ENCODE measurements around the gene MEF2A. TPM values are rescaled to one million over a fixed set of nuclear protein-coding genes. Genes with fewer than 3 reads are reported as not detected.
A peak's percentile ranks its signal among the peaks of the same experiment; 100 is the strongest.

Gene MEF2A
- total and polyA plus RNA-seq, 2 donors, result 27.4 to 32.4 TPM

GRCh38 chr15:99605990-99606389 is 40.2 kb downstream of the MEF2A start:
- 96% methylated on average over 5 of the region's 5 CpGs for WGBS
- H3K27me3 ChIP-seq (ENCODE audit: control insufficient read depth in 2 of 2, insufficient read depth in 1 of 2, low read length in 1 of 2), result no peaks in the 10 kb centered on the region
- H3K4me1 ChIP-seq (ENCODE audit: control insufficient read depth in 2 of 2, insufficient read depth in 2 of 2, low read length in 2 of 2), result no peaks in the 10 kb centered on the region
- no peak for DNase-seq (ENCODE audit: low read depth in 6 of 9, low spot score in 9 of 9)
- peaks cover 3 to 5% of the 10 kb centered on the region in 2 donors for H3K36me3 ChIP-seq (ENCODE audit: control insufficient read depth in 2 of 2, insufficient read depth in 2 of 2, low read length in 1 of 2)
- no peaks in the 10 kb centered on the region for H3K9me3 ChIP-seq (ENCODE audit: control insufficient read depth in 2 of 2, insufficient read depth in 1 of 2, low read length in 1 of 2)
- H3K27ac ChIP-seq (ENCODE audit: low read depth in 1 of 2, low read length in 1 of 2), result no peak overlapping the region
- no peak overlapping the region for H3K4me3 ChIP-seq (ENCODE audit: low read length in 2 of 2)

DNA sequence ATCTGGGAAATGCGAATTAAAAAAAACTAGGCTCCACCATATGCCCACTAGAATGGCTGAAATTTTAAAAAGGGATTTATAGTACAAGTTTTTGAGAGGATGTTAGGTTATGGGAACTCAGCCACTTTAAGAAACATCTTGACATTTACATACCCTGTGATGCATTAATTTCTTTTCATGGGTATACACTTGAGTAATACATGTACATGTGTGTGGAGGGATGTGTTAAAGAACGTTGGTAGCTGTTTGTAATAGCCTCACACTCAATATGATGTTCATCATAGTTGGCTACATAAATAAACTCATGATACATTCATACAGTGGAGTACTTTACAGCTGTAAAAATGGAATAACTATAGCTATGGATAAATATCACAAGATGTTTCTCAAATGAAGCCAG is 40.9 kb downstream of the MEF2A start:
- H3K4me1 ChIP-seq (ENCODE audit: control insufficient read depth in 2 of 2, insufficient read depth in 2 of 2, low read length in 2 of 2), result no peaks in the 10 kb centered on the region
- no peak overlapping the region for H3K27ac ChIP-seq (ENCODE audit: low read depth in 1 of 2, low read length in 1 of 2)
- no peaks in the 10 kb centered on the region for H3K27me3 ChIP-seq (ENCODE audit: control insufficient read depth in 2 of 2, insufficient read depth in 1 of 2, low read length in 1 of 2)
- WGBS, result 97% methylated on average over 2 of the region's 2 CpGs
- DNase-seq (ENCODE audit: low read depth in 6 of 9, low spot score in 9 of 9), result no peak
- H3K36me3 ChIP-seq (ENCODE audit: control insufficient read depth in 2 of 2, insufficient read depth in 2 of 2, low read length in 1 of 2), result peaks cover 3 to 5% of the 10 kb centered on the region in 2 donors
- no peak overlapping the region for H3K4me3 ChIP-seq (ENCODE audit: low read length in 2 of 2)
- H3K9me3 ChIP-seq (ENCODE audit: control insufficient read depth in 2 of 2, insufficient read depth in 1 of 2, low read length in 1 of 2), result no peaks in the 10 kb centered on the region

- H3K4me3 ChIP-seq (ENCODE audit: low read length in 2 of 2), result no peak overlapping the region
- no peaks in the 10 kb centered on the region for H3K9me3 ChIP-seq (ENCODE audit: control insufficient read depth in 2 of 2, insufficient read depth in 1 of 2, low read length in 1 of 2)
- H3K36me3 ChIP-seq (ENCODE audit: control insufficient read depth in 2 of 2, insufficient read depth in 2 of 2, low read length in 1 of 2), result no peaks in the 10 kb centered on the region
- no peak for DNase-seq (ENCODE audit: low read depth in 6 of 9, low spot score in 9 of 9)
- H3K4me1 ChIP-seq (ENCODE audit: control insufficient read depth in 2 of 2, insufficient read depth in 2 of 2, low read length in 2 of 2), result peaks cover 3% of the 10 kb centered on the region in 2 donors
- H3K27me3 ChIP-seq (ENCODE audit: control insufficient read depth in 2 of 2, insufficient read depth in 1 of 2, low read length in 1 of 2), result no peaks in the 10 kb centered on the region
- no peak overlapping the region for H3K27ac ChIP-seq (ENCODE audit: low read depth in 1 of 2, low read length in 1 of 2)
- 98% methylated on average over 3 of the region's 3 CpGs for WGBS
Observed at GRCh38 chr15:99613481-99613880, 47.7 kb downstream of the MEF2A start.

- DNase-seq (ENCODE audit: low read depth in 6 of 9, low spot score in 9 of 9), result no peak
- no peaks in the 10 kb centered on the region for H3K36me3 ChIP-seq (ENCODE audit: control insufficient read depth in 2 of 2, insufficient read depth in 2 of 2, low read length in 1 of 2)
- H3K4me3 ChIP-seq (ENCODE audit: low read length in 2 of 2), result no peak overlapping the region
- WGBS, result 99% methylated on average over 6 of the region's 6 CpGs
- H3K27ac ChIP-seq (ENCODE audit: low read depth in 1 of 2, low read length in 1 of 2), result peak overlapping the region in 1 of 2 donors; percentile 42
- no peaks in the 10 kb centered on the region for H3K27me3 ChIP-seq (ENCODE audit: control insufficient read depth in 2 of 2, insufficient read depth in 1 of 2, low read length in 1 of 2)
- H3K9me3 ChIP-seq (ENCODE audit: control insufficient read depth in 2 of 2, insufficient read depth in 1 of 2, low read length in 1 of 2), result no peaks in the 10 kb centered on the region
- H3K4me1 ChIP-seq (ENCODE audit: control insufficient read depth in 2 of 2, insufficient read depth in 2 of 2, low read length in 2 of 2), result peaks cover 3% of the 10 kb centered on the region in 2 donors
Observed at GRCh38 chr15:99613887-99614647, 48.3 kb downstream of the MEF2A start.

DNA sequence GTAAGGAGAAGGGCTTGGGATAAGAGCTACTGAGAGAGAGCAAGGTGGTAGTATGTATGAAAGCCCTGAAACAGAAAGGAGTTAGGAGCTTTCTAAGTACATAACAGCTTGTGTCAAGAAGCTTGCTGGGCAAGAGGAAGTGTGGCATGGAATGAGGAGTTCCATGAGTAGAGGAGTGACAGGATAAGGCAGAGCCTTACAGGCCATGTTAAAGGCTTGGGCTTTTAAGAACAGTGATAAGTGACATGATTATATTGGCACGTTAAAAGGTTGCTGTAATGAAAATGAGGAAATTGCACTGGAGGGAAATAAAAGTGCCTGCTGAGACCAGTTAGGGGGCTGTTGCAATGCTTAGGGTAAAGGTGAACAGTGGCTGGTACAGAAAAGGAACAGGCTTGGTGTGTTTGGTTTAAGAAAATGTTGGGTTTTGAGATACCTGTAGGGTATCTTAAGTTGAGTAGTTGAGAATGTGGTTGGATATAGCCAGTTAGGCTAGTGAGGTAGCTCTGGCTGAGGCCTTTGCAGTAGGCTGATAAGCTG is 49.0 kb downstream of the MEF2A start:
- Histone ChIP-seq H3K4me3 (ENCODE audit: low read length in 2 of 2) (no peak overlapping the region), H3K27ac (ENCODE audit: low read depth in 1 of 2, low read length in 1 of 2) (peak overlapping the region in 1 of 2 donors; percentile 42), H3K27me3 (ENCODE audit: control insufficient read depth in 2 of 2, insufficient read depth in 1 of 2, low read length in 1 of 2) (no peaks in the 10 kb centered on the region), H3K4me1 (ENCODE audit: control insufficient read depth in 2 of 2, insufficient read depth in 2 of 2, low read length in 2 of 2) (peaks cover 3% of the 10 kb centered on the region in 2 donors), H3K9me3 (ENCODE audit: control insufficient read depth in 2 of 2, insufficient read depth in 1 of 2, low read length in 1 of 2) (no peaks in the 10 kb centered on the region), H3K36me3 (ENCODE audit: control insufficient read depth in 2 of 2, insufficient read depth in 2 of 2, low read length in 1 of 2) (no peaks in the 10 kb centered on the region)
- no peak for DNase-seq (ENCODE audit: low read depth in 6 of 9, low spot score in 9 of 9)
- 13% methylated on average over 1 of the region's 1 CpG for WGBS

DNA sequence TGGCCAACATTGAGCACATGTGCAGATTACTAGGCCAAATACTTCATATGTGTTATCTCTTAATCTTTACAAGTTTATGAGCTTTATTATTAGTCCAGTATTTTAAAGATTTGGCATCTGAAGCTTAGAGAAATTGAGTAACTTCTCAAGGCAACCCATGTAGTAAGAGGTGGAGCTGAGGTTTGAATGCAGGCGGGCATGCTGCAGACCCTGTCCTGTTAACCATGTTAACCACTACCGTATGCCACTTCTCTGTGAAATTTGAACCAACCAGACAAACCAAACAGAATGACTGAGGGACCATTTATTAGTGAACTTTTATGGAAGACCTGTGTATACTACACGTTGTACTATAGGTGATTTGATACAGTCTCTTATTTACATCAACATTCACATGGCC is 49.7 kb downstream of the MEF2A start:
- no peak overlapping the region for H3K4me3 ChIP-seq (ENCODE audit: low read length in 2 of 2)
- 98% methylated on average over 3 of the region's 3 CpGs for WGBS
- H3K27ac ChIP-seq (ENCODE audit: low read depth in 1 of 2, low read length in 1 of 2), result no peak overlapping the region
- no peaks in the 10 kb centered on the region for H3K27me3 ChIP-seq (ENCODE audit: control insufficient read depth in 2 of 2, insufficient read depth in 1 of 2, low read length in 1 of 2)
- H3K9me3 ChIP-seq (ENCODE audit: control insufficient read depth in 2 of 2, insufficient read depth in 1 of 2, low read length in 1 of 2), result no peaks in the 10 kb centered on the region
- no peaks in the 10 kb centered on the region for H3K36me3 ChIP-seq (ENCODE audit: control insufficient read depth in 2 of 2, insufficient read depth in 2 of 2, low read length in 1 of 2)
- no peak for DNase-seq (ENCODE audit: low read depth in 6 of 9, low spot score in 9 of 9)
- peaks cover 3% of the 10 kb centered on the region in 2 donors for H3K4me1 ChIP-seq (ENCODE audit: control insufficient read depth in 2 of 2, insufficient read depth in 2 of 2, low read length in 2 of 2)

GRCh38 chr15:99616129-99616528 is 50.3 kb downstream of the MEF2A start:
- no peaks in the 10 kb centered on the region for H3K27me3 ChIP-seq (ENCODE audit: control insufficient read depth in 2 of 2, insufficient read depth in 1 of 2, low read length in 1 of 2)
- no peak overlapping the region for H3K4me3 ChIP-seq (ENCODE audit: low read length in 2 of 2)
- no peaks in the 10 kb centered on the region for H3K9me3 ChIP-seq (ENCODE audit: control insufficient read depth in 2 of 2, insufficient read depth in 1 of 2, low read length in 1 of 2)
- DNase-seq (ENCODE audit: low read depth in 6 of 9, low spot score in 9 of 9), result no peak
- H3K36me3 ChIP-seq (ENCODE audit: control insufficient read depth in 2 of 2, insufficient read depth in 2 of 2, low read length in 1 of 2), result peaks cover 0 to 3% of the 10 kb centered on the region in 2 donors
- no peak overlapping the region for H3K27ac ChIP-seq (ENCODE audit: low read depth in 1 of 2, low read length in 1 of 2)
- 99% methylated on average over 2 of the region's 2 CpGs for WGBS
- peaks cover 3% of the 10 kb centered on the region in 2 donors for H3K4me1 ChIP-seq (ENCODE audit: control insufficient read depth in 2 of 2, insufficient read depth in 2 of 2, low read length in 2 of 2)

- no peak overlapping the region for H3K27ac ChIP-seq (ENCODE audit: low read depth in 1 of 2, low read length in 1 of 2)
- H3K4me3 ChIP-seq (ENCODE audit: low read length in 2 of 2), result no peak overlapping the region
- peaks cover 3% of the 10 kb centered on the region in 2 donors for H3K4me1 ChIP-seq (ENCODE audit: control insufficient read depth in 2 of 2, insufficient read depth in 2 of 2, low read length in 2 of 2)
- no peaks in the 10 kb centered on the region for H3K9me3 ChIP-seq (ENCODE audit: control insufficient read depth in 2 of 2, insufficient read depth in 1 of 2, low read length in 1 of 2)
- peak in 1 of 9 donors; percentile 29 for DNase-seq (ENCODE audit: low read depth in 6 of 9, low spot score in 9 of 9)
- no peaks in the 10 kb centered on the region for H3K27me3 ChIP-seq (ENCODE audit: control insufficient read depth in 2 of 2, insufficient read depth in 1 of 2, low read length in 1 of 2)
- 83% methylated on average over 3 of the region's 3 CpGs for WGBS
- peaks cover 0 to 3% of the 10 kb centered on the region in 2 donors for H3K36me3 ChIP-seq (ENCODE audit: control insufficient read depth in 2 of 2, insufficient read depth in 2 of 2, low read length in 1 of 2)
Observed at GRCh38 chr15:99616773-99617342, 51.1 kb downstream of the MEF2A start.

DNA sequence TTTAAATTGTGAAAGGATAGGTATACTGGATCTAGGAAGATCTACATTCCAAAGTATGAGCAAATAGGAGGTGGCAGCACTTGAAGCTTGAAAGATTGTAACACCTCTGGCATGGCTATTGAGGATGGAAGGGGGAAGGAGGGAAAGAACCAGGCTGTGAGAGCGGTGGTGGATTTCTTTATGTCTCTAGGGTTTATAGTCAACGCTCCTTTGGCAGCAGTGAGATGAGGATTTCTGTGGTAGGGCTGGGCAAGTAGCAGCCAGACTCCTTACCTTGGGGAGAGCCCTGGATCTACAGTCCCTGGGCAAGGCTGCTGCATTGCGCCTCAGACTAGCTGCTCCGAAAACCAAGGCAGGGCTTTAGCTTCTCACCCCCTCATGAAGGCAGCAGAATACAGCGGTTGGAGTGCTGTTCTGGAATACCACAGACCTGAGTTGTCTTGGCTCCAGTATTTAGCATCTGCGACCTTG is 53.2 kb downstream of the MEF2A start:
- WGBS, result 95% methylated on average over 6 of the region's 6 CpGs
- H3K27ac ChIP-seq (ENCODE audit: low read depth in 1 of 2, low read length in 1 of 2), result no peak overlapping the region
- H3K4me1 ChIP-seq (ENCODE audit: control insufficient read depth in 2 of 2, insufficient read depth in 2 of 2, low read length in 2 of 2), result peaks cover 3% of the 10 kb centered on the region in 2 donors
- peaks cover 0 to 3% of the 10 kb centered on the region in 2 donors for H3K36me3 ChIP-seq (ENCODE audit: control insufficient read depth in 2 of 2, insufficient read depth in 2 of 2, low read length in 1 of 2)
- H3K27me3 ChIP-seq (ENCODE audit: control insufficient read depth in 2 of 2, insufficient read depth in 1 of 2, low read length in 1 of 2), result no peaks in the 10 kb centered on the region
- no peak overlapping the region for H3K4me3 ChIP-seq (ENCODE audit: low read length in 2 of 2)
- H3K9me3 ChIP-seq (ENCODE audit: control insufficient read depth in 2 of 2, insufficient read depth in 1 of 2, low read length in 1 of 2), result peaks cover 0 to 4% of the 10 kb centered on the region in 2 donors
- no peak for DNase-seq (ENCODE audit: low read depth in 6 of 9, low spot score in 9 of 9)

Data from thymus (tissue), 11 donors.